AG09309 (cell line): ENCODE results near the gene REEP2.

ENCODE experiments used
- DNase-seq: peaks from one replicate; pipeline ENCODE4 v3.0.0-alpha.2; 2010; ENCODE audit warnings: low read depth
- H3K4me3 ChIP-seq: 2 replicates; pipeline ENCODE4 v1.5.1; 2011; ENCODE audit warnings: mild to moderate bottlenecking, low read depth, low read length, moderate library complexity; ENCODE audit not compliant: control insufficient read depth
- TF ChIP-seq, protein P1 (sequence below): IDR thresholded peaks from 2 replicates; pipeline ENCODE4 v1.5.1; 2011; ENCODE audit warnings: mild to moderate bottlenecking, low read depth, low read length, inconsistent platforms; ENCODE audit not compliant: insufficient read depth, control insufficient read depth; ENCODE audit errors: missing control alignments

Gene REEP2

DNA sequence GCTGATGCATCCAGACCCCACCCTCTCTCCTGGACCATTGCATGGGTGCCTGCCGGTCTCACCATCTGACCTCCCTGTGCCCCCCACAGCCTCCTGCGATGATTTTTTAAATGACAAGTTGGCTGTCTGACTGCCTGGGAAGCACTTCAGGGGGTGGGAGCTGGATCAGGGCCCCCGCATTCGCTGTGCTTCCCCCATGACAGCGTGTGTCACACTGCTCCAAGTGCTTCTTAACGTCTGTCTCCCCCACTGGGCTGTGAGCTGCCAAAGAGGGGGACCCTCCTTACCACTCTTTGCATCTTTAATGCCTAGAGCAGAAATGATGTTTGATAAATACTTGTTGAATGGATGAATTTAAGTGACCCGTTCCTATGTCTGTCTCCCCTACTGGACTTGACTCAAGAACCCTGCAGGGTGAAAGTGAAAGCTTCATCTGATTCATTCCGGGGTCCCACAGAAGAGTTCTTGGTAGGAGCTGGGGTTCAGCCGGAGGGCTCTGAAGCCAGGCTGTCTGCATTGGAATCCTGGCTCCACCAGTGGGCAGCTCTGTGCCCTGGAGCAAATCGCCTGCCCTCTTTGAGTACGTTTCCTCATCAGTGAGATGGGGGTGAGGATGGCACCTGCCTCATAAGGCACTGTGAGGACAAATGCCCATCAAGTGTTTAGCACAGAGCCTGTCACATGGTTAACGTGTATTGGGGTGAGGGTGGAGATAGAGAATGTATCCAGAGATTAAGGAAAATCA is 18.8 kb downstream of the REEP2 start:
- H3K4me3 ChIP-seq, result no peak overlapping the region
- TF ChIP-seq, protein P1, sequence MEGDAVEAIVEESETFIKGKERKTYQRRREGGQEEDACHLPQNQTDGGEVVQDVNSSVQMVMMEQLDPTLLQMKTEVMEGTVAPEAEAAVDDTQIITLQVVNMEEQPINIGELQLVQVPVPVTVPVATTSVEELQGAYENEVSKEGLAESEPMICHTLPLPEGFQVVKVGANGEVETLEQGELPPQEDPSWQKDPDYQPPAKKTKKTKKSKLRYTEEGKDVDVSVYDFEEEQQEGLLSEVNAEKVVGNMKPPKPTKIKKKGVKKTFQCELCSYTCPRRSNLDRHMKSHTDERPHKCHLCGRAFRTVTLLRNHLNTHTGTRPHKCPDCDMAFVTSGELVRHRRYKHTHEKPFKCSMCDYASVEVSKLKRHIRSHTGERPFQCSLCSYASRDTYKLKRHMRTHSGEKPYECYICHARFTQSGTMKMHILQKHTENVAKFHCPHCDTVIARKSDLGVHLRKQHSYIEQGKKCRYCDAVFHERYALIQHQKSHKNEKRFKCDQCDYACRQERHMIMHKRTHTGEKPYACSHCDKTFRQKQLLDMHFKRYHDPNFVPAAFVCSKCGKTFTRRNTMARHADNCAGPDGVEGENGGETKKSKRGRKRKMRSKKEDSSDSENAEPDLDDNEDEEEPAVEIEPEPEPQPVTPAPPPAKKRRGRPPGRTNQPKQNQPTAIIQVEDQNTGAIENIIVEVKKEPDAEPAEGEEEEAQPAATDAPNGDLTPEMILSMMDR, result no peak
- no peak for DNase-seq

- no peak overlapping the region for H3K4me3 ChIP-seq
- TF ChIP-seq, protein P1, result no peak
- no peak for DNase-seq
These were observed 19.5 kb downstream of the REEP2 start for GRCh38 chr5:138458384-138458783.

GRCh38 chr5:138458856-138459255 is 20.0 kb downstream of the REEP2 start:
- no peak overlapping the region for H3K4me3 ChIP-seq
- no peak for DNase-seq
- TF ChIP-seq, protein P1, result no peak

GRCh38 chr5:138459311-138459933 is 20.6 kb downstream of the REEP2 start:
- no peak overlapping the region for H3K4me3 ChIP-seq
- TF ChIP-seq, protein P1, result no peak
- no peak for DNase-seq

DNA sequence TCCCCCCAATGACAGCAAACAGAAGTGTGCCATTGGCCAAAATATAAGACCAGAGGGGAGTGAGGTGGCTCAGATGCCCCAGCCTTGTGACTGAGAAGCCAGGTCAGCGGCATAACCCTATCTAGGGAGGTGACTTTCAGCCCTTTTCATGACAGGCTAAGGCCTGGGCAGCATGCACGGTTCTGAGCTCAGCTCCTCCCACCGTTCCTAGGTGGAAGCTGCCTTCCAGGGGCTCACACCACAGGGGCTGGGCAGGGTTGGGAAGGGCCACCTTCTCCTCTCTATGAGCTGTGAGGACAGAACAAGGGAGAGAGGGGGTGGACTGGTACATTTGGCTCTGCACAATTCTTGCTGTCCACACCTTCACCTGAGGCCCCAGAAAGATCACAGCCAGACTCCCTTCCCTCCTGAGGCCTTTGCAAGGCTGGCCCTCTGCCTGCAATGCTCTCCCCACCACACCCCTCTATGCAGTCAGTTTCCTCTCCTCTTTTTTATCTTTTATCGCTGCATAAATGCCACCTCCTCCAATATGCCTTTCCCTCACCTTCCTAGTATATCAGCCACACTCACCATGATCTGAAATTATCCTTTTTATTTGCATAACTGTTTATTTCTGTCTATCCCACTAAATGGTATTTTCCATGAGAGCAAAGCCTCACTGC is 21.3 kb downstream of the REEP2 start:
- no peak for DNase-seq
- TF ChIP-seq, protein P1, result no peak
- no peak overlapping the region for H3K4me3 ChIP-seq

GRCh38 chr5:138461343-138462125 is 22.7 kb downstream of the REEP2 start:
- DNase-seq, result peak; percentile 57
- TF ChIP-seq, protein P1, result no peak
- H3K4me3 ChIP-seq, result no peak overlapping the region
